HG03342 (cell line): Measurements from ENCODE around the gene EXOC4.
"Not testable (repeated sequence)": the region's sequence is repeated elsewhere in the genome, so short reads cannot be mapped to it uniquely, and the experiment has no call there.

ENCODE experiments used
- ATAC-seq: cut with Tn5 transposase; IDR thresholded peaks from one replicate; pipeline ENCODE4 v1.9.1; 2021; ENCODE audit warnings: mild to moderate bottlenecking, moderate library complexity; ENCODE audit not compliant: unreplicated experiment

Gene EXOC4

GRCh38 chr7:133275008-133275407, 22.1 kb downstream of the EXOC4 start:
- ATAC-seq = no peak

GRCh38 chr7:133275446-133276095, 22.7 kb downstream of the EXOC4 start:
- no peak for ATAC-seq

GRCh38 chr7:133278975-133279374, 26.1 kb downstream of the EXOC4 start:
- ATAC-seq = not testable (repeated sequence)

DNA sequence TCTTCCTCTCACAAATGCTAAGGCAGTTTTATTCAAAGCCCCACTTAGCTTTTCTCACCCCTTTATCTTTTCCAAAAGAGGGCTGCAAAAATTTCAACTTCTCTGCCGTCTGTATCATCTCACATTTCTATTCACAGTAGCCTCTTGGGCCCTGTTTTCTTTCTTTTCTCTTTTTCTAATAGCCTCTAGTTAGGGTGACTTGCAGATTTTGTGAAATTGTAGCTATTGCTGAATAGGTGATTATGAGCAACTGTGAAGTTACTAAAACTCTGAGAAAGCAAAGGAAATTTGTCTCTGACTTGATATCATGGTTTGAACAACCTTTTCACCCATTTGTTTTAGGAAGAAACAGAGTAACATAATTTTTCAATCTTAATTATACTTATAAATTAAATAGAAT, 29.2 kb downstream of the EXOC4 start:
- ATAC-seq = no peak

- ATAC-seq = no peak
Observed at GRCh38 chr7:133284092-133284491, 31.2 kb downstream of the EXOC4 start.

DNA sequence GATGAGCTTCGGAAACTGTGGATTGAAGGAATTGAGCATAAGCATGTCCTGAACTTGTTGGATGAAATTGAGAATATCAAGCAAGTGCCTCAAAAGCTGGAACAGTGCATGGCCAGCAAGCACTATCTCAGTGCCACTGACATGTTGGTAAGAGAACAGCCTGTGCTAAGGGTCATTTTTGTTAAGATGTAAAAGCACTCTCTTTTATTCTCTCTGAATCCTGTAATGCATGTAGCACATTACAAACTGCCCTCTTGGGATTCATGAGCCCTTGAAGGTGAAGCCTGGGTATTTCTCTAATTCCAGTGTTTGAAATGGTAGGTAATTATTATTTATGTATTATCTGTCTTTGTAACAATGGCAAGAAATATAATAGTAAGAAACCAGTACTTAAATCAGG, 36.1 kb downstream of the EXOC4 start:
- no peak for ATAC-seq

- no peak for ATAC-seq
Observed at GRCh38 chr7:133290041-133290440, 37.2 kb downstream of the EXOC4 start.

DNA sequence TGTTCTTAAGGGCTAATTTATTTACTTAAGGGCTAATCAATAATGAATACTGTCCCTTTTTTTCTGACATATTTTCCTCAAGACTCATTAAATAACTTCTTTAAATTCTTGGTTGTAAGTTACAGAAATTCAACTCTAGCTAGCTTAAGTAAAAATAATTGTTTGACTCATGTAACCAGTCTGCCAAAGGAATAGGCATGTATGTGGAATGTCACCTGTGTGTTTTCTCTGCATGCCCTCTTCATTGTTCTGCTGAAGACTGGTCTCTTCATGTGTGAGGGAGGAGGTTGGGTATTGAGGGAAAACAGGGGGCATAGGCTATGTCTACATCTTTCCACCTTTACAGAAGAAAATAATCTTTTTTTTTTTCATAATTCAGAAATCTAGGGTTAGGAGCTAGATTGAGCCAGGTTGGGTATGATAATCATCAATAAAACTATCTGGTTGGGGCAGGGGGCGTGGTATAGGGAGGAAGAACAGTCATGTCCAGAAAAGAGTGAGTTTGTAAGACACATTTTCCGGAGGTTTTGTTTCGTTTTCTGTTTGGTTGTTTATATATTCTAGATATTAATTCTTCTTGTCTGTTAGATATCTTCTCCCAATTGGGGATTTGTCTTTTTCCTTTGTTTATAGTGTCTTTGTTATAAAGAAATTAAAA, 37.9 kb downstream of the EXOC4 start:
- ATAC-seq = no peak

- ATAC-seq = no peak
Observed at GRCh38 chr7:133292631-133293030, 39.8 kb downstream of the EXOC4 start.

DNA sequence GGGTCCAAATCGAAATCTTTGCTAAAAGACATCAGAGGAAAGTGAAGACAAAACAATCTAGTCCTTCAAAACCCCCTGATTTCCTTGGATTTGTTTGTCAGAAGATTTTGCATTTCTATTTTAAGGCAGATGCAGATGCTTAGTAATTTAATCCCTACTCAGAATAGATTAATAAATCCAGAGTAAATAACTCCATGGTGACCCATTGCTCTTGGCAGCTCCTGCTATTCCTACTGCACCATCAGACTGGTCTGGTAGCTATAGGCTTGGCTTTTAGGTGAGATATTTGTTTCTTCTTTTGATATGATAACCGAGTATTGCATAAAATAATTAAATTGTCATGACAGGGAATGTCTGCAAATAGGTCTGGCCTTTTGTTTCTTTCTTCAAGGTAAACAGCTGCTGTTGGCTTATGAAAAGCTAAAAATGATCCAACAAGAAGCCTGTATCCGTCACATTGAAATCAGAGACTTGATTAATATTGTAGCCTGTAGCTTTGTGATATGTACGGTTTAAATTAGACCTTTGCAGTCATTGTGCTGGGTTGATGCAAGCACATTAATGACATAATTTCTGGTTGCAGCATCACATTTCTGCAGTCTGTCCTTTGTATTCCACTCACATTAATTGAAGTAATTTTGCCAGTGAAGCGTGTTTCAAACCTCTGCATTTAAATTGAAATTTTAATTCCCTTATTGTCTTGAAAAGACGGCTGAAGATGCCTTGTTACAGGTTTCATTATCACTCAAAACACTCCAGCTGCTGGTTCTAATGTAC, 40.7 kb downstream of the EXOC4 start:
- ATAC-seq = no peak

- no peak for ATAC-seq
Observed at GRCh38 chr7:133294234-133294633, 41.4 kb downstream of the EXOC4 start.

GRCh38 chr7:133295484-133295883, 42.6 kb downstream of the EXOC4 start:
- no peak for ATAC-seq

DNA sequence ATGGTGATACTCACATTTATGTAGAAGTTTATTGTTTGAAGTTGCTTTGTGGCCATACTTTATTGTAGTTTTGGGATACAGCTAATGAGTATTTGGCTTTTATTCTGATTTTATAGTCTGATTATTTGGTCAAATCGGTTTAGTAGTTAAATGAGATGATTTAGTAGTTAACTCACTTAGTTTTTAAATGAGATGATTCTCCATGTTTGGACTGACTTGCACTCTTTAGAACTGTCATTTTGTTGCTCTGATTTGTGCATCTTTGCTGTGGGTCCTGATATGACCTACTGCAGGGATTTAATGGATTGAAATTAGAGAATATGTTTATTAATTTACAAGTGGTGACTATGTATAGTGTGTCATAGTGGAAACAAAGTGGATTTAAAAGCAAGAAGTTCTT, 44.2 kb downstream of the EXOC4 start:
- ATAC-seq = no peak

GRCh38 chr7:133298080-133298479, 45.2 kb downstream of the EXOC4 start:
- ATAC-seq = no peak

GRCh38 chr7:133299676-133300075, 46.8 kb downstream of the EXOC4 start:
- ATAC-seq = no peak

GRCh38 chr7:133300088-133300487, 47.2 kb downstream of the EXOC4 start:
- no peak for ATAC-seq

DNA sequence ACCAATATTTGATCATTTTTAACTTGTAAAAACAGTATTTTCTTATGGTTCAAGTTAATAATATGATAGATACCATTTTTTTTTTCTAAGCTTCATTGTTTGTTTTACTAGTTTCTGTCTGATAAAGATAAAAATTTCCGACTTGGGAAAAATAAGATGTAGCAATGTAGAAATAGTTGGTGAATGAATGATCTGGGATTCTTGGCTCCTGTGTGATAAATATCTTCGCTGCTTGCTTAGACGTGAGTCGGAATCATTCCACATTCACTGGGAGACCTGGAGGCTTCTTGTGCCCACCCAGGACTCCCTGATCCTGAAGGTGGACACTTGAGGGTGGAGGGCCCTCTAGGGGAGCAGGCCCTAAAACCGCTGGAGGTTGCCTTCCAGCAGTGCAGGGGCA, 47.9 kb downstream of the EXOC4 start:
- no peak for ATAC-seq

GRCh38 chr7:133301444-133301843, 48.6 kb downstream of the EXOC4 start:
- ATAC-seq = no peak

- ATAC-seq = no peak
Observed at GRCh38 chr7:133303372-133303771, 50.5 kb downstream of the EXOC4 start.

DNA sequence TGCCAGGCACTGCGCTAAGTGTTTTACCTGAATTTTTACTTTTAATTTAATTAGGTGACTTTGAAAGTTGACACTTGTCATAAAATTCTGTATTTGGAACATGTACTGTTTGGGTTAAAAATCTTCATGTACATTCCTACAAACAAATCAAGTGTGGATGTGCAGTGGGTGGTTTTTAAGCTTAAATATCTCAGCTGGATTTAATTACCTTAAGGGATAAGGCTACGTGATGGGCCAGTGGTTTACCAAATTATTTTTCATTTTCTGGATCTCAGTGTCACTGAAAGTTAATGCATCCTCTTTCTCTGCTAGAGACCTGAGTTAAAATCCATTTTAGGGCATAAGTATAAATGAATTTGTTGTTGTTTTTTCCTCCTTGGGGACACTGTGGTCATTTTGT, 51.1 kb downstream of the EXOC4 start:
- ATAC-seq = no peak

DNA sequence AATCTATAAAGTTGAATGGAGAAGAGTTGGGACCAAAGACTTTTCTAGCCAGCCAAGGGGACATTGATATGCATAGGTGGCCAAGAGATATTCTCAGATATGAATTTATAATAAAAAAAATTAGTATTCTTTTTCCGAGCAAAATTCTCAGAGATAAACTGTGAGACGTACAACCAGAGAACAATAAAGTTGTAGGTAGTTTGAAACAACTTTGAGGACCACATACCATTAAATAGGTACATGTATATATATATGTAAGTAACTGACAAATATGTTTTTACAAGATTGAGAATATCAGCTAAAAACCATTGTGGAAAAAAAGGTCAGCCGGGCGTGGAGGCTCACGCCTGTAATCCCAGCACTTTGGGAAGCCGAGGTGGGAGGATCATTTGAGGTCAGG, 56.5 kb downstream of the EXOC4 start:
- no peak for ATAC-seq

DNA sequence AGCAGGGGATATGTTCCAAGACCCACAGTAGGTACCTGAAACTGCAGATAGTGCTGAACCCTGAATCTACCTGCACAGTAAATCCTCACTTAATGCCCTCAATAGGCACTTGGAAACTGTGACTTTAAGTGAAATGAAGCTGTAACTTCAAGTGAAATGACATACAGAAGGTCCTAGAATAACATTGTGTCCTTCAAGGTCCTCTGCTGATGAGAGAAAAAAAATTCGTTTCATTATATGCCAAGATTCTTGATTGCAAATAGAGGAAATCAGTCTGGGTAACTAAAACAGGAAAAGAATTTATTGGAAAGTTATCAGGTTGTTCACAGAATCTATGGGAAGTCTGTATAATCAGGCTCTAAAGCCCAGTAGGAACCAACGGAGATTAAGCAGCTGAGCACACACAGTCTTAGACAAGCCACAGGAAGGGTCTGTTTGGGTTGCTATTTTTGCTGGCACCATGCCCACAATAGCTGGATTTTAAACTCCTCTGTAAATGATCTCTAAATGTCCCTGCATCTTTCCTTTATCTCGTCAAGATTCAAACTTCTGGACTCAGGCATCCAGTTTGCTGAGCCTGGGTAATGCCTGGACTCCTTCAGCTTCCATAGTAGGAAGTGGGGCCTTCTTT, 57.5 kb downstream of the EXOC4 start:
- ATAC-seq = no peak
